ENCODE results near the gene DUOX1. TPM values are rescaled to one million over a fixed set of nuclear protein-coding genes. Genes with fewer than 3 reads are reported as not detected.

DUOX1 gene
- total and polyA plus RNA-seq, 8 donors = 2.9 to 114 (median 62.6) TPM; not detected in 1

- Histone ChIP-seq H3K27ac (peak overlapping the region; percentile 89 to 98 (median 92)), H3K9me3 (no peaks in the 10 kb centered on the region), H3K4me3 (peak overlapping the region; percentile 59 to 69 (median 60)), H3K36me3 (peaks cover 0 to 8% (median 3%) of the 10 kb centered on the region in 4 donors), H3K4me1 (peaks cover 22 to 55% (median 36%) of the 10 kb centered on the region in 4 donors), H3K27me3 (no peaks in the 10 kb centered on the region)
- WGBS, 5 donors = 0 to 1% (median 1%) methylated on average over 31 to 78 of the region's 79 CpGs
- intact Hi-C loops (cut with DNase I; ENCODE audit: low total_unique reads) = no loop called here
- peak; percentile 83 to 94 for DNase-seq
- TF ChIP-seq POLR2AphosphoS5 (IDR thresholded peaks at IDR 0.05) (peak in 2 of 3 donors; percentile 61 to 67), POLR2A (IDR thresholded peaks at IDR 0.05) (no peak), CTCF (IDR thresholded peaks at IDR 0.05) (peak in 5 of 7 experiments; percentile 48 to 74 (median 59))
Observed at GRCh38 chr15:45166834-45167630, 37.2 kb downstream of the DUOX1 start.

GRCh38 chr15:45167631-45168205, 37.9 kb downstream of the DUOX1 start:
- TF ChIP-seq POLR2A (IDR thresholded peaks at IDR 0.05) (no peak), POLR2AphosphoS5 (IDR thresholded peaks at IDR 0.05) (no peak)
- Histone ChIP-seq H3K9me3 (no peaks in the 10 kb centered on the region), H3K27ac (peak overlapping the region; percentile 89 to 98 (median 92)), H3K27me3 (no peaks in the 10 kb centered on the region), H3K36me3 (peaks cover 0 to 14% (median 5%) of the 10 kb centered on the region in 4 donors), H3K4me3 (peak overlapping the region; percentile 59 to 69 (median 60)), H3K4me1 (peaks cover 19 to 52% (median 29%) of the 10 kb centered on the region in 4 donors)
- 53 to 70% (median 66%) methylated on average over 8 to 9 of the region's 9 CpGs for WGBS, 5 donors
- DNase-seq = no peak
- intact Hi-C loops (cut with DNase I; ENCODE audit: low total_unique reads) = no loop called here

DNA sequence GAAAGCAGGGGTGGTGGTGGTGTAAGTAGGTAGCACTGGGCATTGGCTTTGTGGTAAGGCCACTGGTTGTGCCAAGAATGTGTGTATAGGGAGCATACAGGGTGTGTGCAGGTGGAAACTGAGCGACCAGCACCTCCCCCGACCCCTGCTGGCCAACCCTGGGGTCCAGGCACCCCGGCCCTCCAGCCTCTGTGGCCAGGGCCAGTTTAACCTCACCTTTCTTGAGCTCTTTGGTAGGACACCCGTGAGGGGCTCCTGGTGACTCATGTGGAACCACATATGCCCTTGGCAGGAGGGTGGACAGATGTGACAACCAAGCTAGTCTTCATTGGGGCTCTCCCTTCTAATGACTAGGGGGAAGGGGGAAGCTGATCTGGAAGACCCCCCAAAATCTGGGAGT, 38.5 kb downstream of the DUOX1 start:
- DNase-seq = no peak
- no peaks in the 10 kb centered on the region for H3K9me3 ChIP-seq
- no peaks in the 10 kb centered on the region for H3K27me3 ChIP-seq
- WGBS, 5 donors = 88 to 98% (median 93%) methylated on average over 4 of the region's 4 CpGs
- peaks cover 0 to 20% (median 10%) of the 10 kb centered on the region in 4 donors for H3K36me3 ChIP-seq
- H3K27ac ChIP-seq = peak overlapping the region in 3 of 5 donors; percentile 90 to 98 (median 97)
- no peak overlapping the region for H3K4me3 ChIP-seq
- intact Hi-C loops (cut with DNase I; ENCODE audit: low total_unique reads) = no loop called here
- no peak for TF ChIP-seq EP300 (IDR thresholded peaks at IDR 0.05)
- TF ChIP-seq POLR2AphosphoS5 (IDR thresholded peaks at IDR 0.05) = no peak
- no peak for TF ChIP-seq POLR2A (IDR thresholded peaks at IDR 0.05)
- no peak for TF ChIP-seq CTCF (IDR thresholded peaks at IDR 0.05)
- peaks cover 14 to 46% (median 23%) of the 10 kb centered on the region in 4 donors for H3K4me1 ChIP-seq

DNA sequence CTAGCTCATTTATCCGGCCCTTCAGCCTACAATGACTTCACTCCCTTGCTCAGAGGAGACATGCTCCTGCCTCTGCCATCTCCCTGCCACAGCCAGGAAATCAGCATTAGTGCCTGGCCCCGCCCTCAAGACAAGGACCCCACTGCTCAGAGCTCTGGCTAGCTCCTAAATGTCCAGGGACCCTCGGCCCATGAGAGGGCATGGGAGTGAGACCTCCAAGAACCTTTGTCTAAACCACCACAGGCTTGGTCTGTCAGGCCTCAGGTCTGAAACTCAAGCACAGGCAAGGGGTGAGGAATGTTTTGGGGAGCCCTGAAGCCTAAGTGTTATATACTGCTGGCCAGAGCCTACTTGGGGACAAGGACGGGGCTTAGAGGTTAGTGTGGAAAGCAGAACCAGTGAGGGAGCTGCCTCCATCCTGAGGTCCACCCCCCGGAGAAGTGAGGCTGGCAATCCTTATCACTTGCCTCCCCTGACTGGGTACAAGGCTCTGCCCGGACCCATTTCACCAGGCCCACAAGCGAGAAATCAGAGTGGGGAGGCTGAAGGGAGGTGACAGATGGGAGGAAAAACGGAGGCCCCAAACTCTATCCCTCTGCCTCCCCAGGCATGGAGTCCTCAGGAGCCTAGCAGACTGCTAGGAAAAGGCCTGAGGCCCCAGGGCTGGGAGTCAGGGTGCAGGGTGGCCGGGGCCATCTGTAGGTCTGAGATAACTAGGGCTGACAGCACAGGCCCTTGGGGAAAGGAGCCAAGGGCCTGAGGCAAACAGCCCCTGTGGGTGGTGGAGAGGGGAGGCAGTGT, 39.2 kb downstream of the DUOX1 start:
- H3K36me3 ChIP-seq = peaks cover 0 to 27% (median 15%) of the 10 kb centered on the region in 4 donors
- 76 to 92% (median 83%) methylated on average over 9 of the region's 9 CpGs for WGBS, 5 donors

More for the DNA sequence above, 39.2 kb downstream of the DUOX1 start:
- H3K9me3 ChIP-seq = no peaks in the 10 kb centered on the region
- peaks cover 14 to 42% (median 22%) of the 10 kb centered on the region in 4 donors for H3K4me1 ChIP-seq
- no peak overlapping the region for H3K4me3 ChIP-seq
- peak overlapping the region in 3 of 5 donors; percentile 25 to 97 (median 59) for H3K27ac ChIP-seq
- no peaks in the 10 kb centered on the region for H3K27me3 ChIP-seq
- TF ChIP-seq CTCF (IDR thresholded peaks at IDR 0.05) = no peak
- no peak for TF ChIP-seq EP300 (IDR thresholded peaks at IDR 0.05)
- TF ChIP-seq POLR2A (IDR thresholded peaks at IDR 0.05) = no peak
- no peak for TF ChIP-seq POLR2AphosphoS5 (IDR thresholded peaks at IDR 0.05)
- intact Hi-C loops (cut with DNase I; ENCODE audit: low total_unique reads) = no loop called here
- DNase-seq = no peak
